Measurements from ENCODE around the gene C17orf50. TPM values are rescaled to one million over a fixed set of nuclear protein-coding genes. Genes with fewer than 3 reads are reported as not detected.

Gene C17orf50
- total and polyA plus RNA-seq, 8 donors: 0.12 to 0.28 (median 0.17) TPM; not detected in 5

DNA sequence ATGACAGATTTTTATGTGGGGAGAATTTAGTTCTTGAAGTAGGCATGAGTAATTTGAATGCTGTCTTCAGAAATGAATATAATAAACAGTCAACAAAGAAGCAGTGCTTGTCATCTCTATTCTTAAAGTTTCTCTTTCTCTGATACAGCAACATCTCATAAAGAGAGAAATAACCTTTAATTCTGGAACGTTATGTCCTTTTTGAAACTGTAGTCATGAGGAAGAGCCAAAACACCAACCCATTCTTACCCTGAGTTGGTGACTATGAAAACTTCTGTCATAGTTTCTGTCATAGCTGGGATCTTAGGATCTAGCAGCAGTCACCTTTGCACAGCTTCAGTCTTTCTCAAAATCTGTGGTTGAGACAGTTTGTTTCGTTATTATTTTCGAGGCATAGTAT is 44.5 kb upstream of the C17orf50 start:
- H3K27me3 ChIP-seq: no peaks in the 10 kb centered on the region
- H3K4me1 ChIP-seq: peaks cover 0 to 18% (median 8%) of the 10 kb centered on the region in 3 donors
- no peak for FAIRE-seq
- no peaks in the 10 kb centered on the region for H3K9me3 ChIP-seq
- no peaks in the 10 kb centered on the region for H3K36me3 ChIP-seq
- no peak overlapping the region for H3K4me3 ChIP-seq
- peak overlapping the region in 2 of 4 donors; percentile 48 to 60 for H3K27ac ChIP-seq
- WGBS, 2 donors: 85 to 94% methylated on average over 3 of the region's 3 CpGs
- intact Hi-C loops (cut with DNase I): no loop called here
- TF ChIP-seq, protein P1, sequence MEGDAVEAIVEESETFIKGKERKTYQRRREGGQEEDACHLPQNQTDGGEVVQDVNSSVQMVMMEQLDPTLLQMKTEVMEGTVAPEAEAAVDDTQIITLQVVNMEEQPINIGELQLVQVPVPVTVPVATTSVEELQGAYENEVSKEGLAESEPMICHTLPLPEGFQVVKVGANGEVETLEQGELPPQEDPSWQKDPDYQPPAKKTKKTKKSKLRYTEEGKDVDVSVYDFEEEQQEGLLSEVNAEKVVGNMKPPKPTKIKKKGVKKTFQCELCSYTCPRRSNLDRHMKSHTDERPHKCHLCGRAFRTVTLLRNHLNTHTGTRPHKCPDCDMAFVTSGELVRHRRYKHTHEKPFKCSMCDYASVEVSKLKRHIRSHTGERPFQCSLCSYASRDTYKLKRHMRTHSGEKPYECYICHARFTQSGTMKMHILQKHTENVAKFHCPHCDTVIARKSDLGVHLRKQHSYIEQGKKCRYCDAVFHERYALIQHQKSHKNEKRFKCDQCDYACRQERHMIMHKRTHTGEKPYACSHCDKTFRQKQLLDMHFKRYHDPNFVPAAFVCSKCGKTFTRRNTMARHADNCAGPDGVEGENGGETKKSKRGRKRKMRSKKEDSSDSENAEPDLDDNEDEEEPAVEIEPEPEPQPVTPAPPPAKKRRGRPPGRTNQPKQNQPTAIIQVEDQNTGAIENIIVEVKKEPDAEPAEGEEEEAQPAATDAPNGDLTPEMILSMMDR (IDR thresholded peaks at IDR 0.05): no peak
- ATAC-seq: no peak
- no peak for DNase-seq

DNA sequence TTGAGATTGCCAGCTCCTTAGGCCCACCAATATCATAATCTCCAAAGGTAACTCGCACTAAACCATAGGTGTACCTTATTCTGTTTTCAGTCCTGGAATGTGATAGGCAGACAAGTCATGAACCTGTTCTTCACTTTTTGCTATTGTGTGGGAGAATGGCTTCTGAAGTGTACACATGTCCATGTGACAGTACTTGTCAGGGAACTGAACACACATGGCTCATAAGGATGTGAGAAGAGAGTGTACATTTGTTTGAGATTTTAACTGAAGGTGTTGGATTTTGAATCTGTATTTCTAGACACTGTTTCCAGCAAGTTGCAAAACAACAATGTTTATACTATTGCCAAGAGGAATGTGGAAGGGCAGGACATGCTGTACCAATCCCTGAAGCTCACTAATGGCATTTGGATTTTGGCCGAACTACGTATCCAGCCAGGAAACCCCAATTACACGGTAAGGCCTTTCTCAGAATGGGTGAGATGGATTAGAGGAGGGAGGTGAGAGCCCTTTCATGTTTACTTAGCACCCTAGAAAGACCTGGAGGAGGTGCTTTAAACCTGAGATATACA is 43.7 kb upstream of the C17orf50 start:
- WGBS, 2 donors: 53 to 58% methylated on average over 4 of the region's 4 CpGs
- TF ChIP-seq, protein P1 (IDR thresholded peaks at IDR 0.05): no peak
- no peaks in the 10 kb centered on the region for H3K9me3 ChIP-seq
- no peaks in the 10 kb centered on the region for H3K27me3 ChIP-seq
- FAIRE-seq: no peak
- H3K4me3 ChIP-seq: no peak overlapping the region
- H3K36me3 ChIP-seq: no peaks in the 10 kb centered on the region
- DNase-seq: peak in 1 of 6 donors; percentile 40
- ATAC-seq: peak; percentile 54 to 83 (median 73)
- intact Hi-C loops (cut with DNase I): no loop called here
- H3K27ac ChIP-seq: peak overlapping the region in 3 of 4 donors; percentile 42 to 60 (median 48)
- H3K4me1 ChIP-seq: peaks cover 0 to 18% (median 8%) of the 10 kb centered on the region in 3 donors

DNA sequence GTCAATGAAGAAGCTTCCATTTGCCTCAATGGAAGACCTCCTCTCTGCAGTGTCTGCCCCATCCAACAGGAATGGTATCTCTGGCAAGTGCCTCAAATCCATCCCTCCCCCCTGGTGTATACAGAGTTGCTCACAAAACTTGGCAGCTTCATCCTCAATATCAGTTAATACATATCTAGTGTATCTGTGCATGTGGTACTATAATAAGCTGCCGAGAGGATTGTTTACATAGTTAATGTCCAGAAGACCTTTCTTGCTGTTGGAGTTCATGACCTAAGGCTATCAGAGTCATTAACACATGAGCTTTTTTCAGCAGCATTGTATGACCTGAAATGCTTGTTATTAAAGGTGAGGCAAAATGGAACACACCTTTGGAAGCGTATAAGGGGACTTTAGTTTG is 43.2 kb upstream of the C17orf50 start:
- DNase-seq: no peak
- FAIRE-seq: no peak
- Histone ChIP-seq H3K4me3 (no peak overlapping the region), H3K36me3 (no peaks in the 10 kb centered on the region), H3K4me1 (peaks cover 0 to 17% (median 6%) of the 10 kb centered on the region in 3 donors), H3K9me3 (no peaks in the 10 kb centered on the region), H3K27me3 (no peaks in the 10 kb centered on the region), H3K27ac (peak overlapping the region in 2 of 4 donors; percentile 48 to 60)
- intact Hi-C loops (cut with DNase I): no loop called here
- WGBS, 2 donors: 30 to 42% methylated on average over 2 of the region's 2 CpGs
- peak; percentile 8 to 68 (median 62) for ATAC-seq
- TF ChIP-seq, protein P1 (IDR thresholded peaks at IDR 0.05): no peak

DNA sequence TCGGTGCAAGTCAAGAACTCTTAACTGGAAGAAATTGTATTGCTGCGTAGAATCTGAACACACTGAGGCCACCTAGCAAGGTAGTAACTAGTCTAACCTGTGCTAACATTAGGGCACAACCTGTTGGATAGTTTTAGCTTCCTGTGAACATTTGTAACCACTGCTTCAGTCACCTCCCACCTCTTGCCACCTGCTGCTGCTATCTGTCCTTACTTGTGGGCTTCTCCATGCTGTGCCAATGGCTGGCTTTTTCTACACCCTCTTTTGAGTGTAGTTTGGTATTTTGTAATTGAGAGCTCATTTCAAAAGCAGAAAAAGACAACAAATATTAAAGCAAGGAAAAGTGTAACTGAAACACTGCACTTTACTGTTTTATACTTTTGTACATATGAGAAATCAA is 37.0 kb upstream of the C17orf50 start:
- no peak for ATAC-seq
- H3K27me3 ChIP-seq: no peaks in the 10 kb centered on the region
- H3K4me1 ChIP-seq: peaks cover 0 to 9% (median 0%) of the 10 kb centered on the region in 3 donors
- TF ChIP-seq, protein P1 (IDR thresholded peaks at IDR 0.05): no peak
- no peak overlapping the region for H3K4me3 ChIP-seq
- no peaks in the 10 kb centered on the region for H3K9me3 ChIP-seq
- H3K27ac ChIP-seq: no peak overlapping the region
- 96 to 98% methylated on average over 2 of the region's 2 CpGs for WGBS, 2 donors
- no peak for DNase-seq
- intact Hi-C loops (cut with DNase I): no loop called here
- FAIRE-seq: no peak
- H3K36me3 ChIP-seq: peaks cover 0 to 14% (median 0%) of the 10 kb centered on the region in 3 donors

DNA sequence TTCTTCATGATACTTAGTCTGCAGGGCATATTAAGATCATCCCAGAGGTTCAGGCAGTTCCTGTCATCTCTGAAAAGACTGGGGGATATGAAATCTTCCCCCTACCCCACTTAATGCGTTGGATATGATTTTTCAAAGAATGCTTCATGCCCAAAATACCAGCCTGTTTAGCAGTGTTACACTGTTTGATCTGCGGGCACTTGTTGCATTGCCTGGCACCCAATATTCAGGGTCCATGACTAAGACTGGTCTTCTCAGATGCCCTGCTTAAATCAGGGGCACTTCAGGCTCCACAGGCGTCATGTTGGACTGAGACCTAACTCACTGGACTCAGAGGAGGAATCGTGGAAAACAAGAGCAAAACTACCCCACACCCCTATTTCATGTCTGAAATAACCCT is 35.6 kb upstream of the C17orf50 start:
- TF ChIP-seq, protein P1 (IDR thresholded peaks at IDR 0.05): no peak
- Histone ChIP-seq H3K4me1 (peaks cover 0 to 5% (median 0%) of the 10 kb centered on the region in 3 donors), H3K4me3 (no peak overlapping the region), H3K36me3 (peaks cover 0 to 14% (median 0%) of the 10 kb centered on the region in 3 donors), H3K27ac (no peak overlapping the region), H3K9me3 (no peaks in the 10 kb centered on the region), H3K27me3 (no peaks in the 10 kb centered on the region)
- WGBS, 2 donors: 85 to 90% methylated on average over 4 of the region's 4 CpGs
- no peak for ATAC-seq
- intact Hi-C loops (cut with DNase I): no loop called here
- no peak for FAIRE-seq
- DNase-seq: no peak

All from pancreas (tissue), 10 donors.